Esophagus muscularis mucosa (tissue), 4 donors: ENCODE results near the gene STX3.

ENCODE experiments used
- CTCF ChIP-seq, 3 experiments: fragments of 200-600 bp in 2 of 3; fragments of 450-650 bp in 1 of 3; sonication (generic) in 2 of 3; IDR thresholded peaks; one replicate each; pipeline ENCODE4 v1.5.1; 2017 to 2019; ENCODE audit warnings: antibody characterized with exemption in 3 of 3, mild to moderate bottlenecking in 2 of 3, moderate library complexity in 1 of 3
- EP300 ChIP-seq: sonication (generic); formaldehyde crosslinking; IDR thresholded peaks from one replicate; pipeline ENCODE4 v1.6.1; 2017; ENCODE audit warnings: antibody characterized with exemption
- POLR2AphosphoS5 ChIP-seq, 2 donors: sonication (generic); formaldehyde crosslinking; IDR thresholded peaks; one replicate each; pipeline ENCODE4 v1.6.1; 2017; ENCODE audit warnings: antibody characterized with exemption in 2 of 2

- TF ChIP-seq POLR2AphosphoS5 (IDR thresholded peaks at IDR 0.05) (no peak), CTCF (IDR thresholded peaks at IDR 0.05) (no peak), EP300 (no peak)
Observed at GRCh38 chr11:59794417-59794816, 39.2 kb downstream of the STX3 start.
